DMS 273 (cell line): ENCODE data around the gene MED6.

ENCODE experiments used
- DNase-seq: peaks from one replicate; lab custom pipeline; 2025; ENCODE audit not compliant: unreplicated experiment; lab: John Stamatoyannopoulos, UW

The MED6 gene

GRCh38 chr14:70600382-70601157, at the start of gene MED6:
MED6 (minus strand) TSS chr14:70600655; CDS start chr14:70600637, 18 bp downstream.
- DNase-seq, result peak; percentile 98

GRCh38 chr14:70649803-70650202, 49.3 kb upstream of the MED6 start:
- no peak for DNase-seq

- no peak for DNase-seq
These were observed 47.9 kb upstream of the MED6 start for GRCh38 chr14:70648346-70648745.

GRCh38 chr14:70646705-70647104, 46.2 kb upstream of the MED6 start:
- DNase-seq, result no peak

GRCh38 chr14:70645892-70646291, 45.4 kb upstream of the MED6 start:
- no peak for DNase-seq

GRCh38 chr14:70643967-70644366, 43.5 kb upstream of the MED6 start:
- no peak for DNase-seq

- peak; percentile 65 for DNase-seq
These were observed 42.1 kb upstream of the MED6 start for GRCh38 chr14:70642303-70643235.

GRCh38 chr14:70641548-70642302, 41.3 kb upstream of the MED6 start, which contains the start of gene TTC9:
TTC9 (plus strand) TSS chr14:70641916; CDS start chr14:70642130, 214 bp downstream.
- peak; percentile 65 for DNase-seq

GRCh38 chr14:70640938-70641547, 40.6 kb upstream of the MED6 start:
- DNase-seq, result peak; percentile 58

- DNase-seq, result peak; percentile 56
These were observed 38.0 kb upstream of the MED6 start for GRCh38 chr14:70638416-70638815.

- no peak for DNase-seq
These were observed 35.6 kb upstream of the MED6 start for GRCh38 chr14:70635971-70636595.

- DNase-seq, result no peak
These were observed 31.5 kb upstream of the MED6 start for GRCh38 chr14:70631948-70632347.

GRCh38 chr14:70624972-70625371, 24.5 kb upstream of the MED6 start:
- no peak for DNase-seq

GRCh38 chr14:70622111-70622712, 21.8 kb upstream of the MED6 start:
- peak; percentile 72 for DNase-seq

GRCh38 chr14:70619708-70620107, 19.3 kb upstream of the MED6 start:
- DNase-seq, result no peak

- no peak for DNase-seq
These were observed 17.9 kb upstream of the MED6 start for GRCh38 chr14:70618314-70618713.

GRCh38 chr14:70616646-70617045, 16.2 kb upstream of the MED6 start:
- no peak for DNase-seq

- no peak for DNase-seq
These were observed 10.8 kb upstream of the MED6 start for GRCh38 chr14:70611216-70611615.

GRCh38 chr14:70602254-70602653, 1.8 kb upstream of the MED6 start:
- no peak for DNase-seq

GRCh38 chr14:70601162-70601561, 707 bp upstream of the MED6 start:
- no peak for DNase-seq
